ENCODE data around the gene SEPTIN2. TPM values are rescaled to one million over a fixed set of nuclear protein-coding genes. Genes with fewer than 3 reads are reported as not detected.

SEPTIN2 gene
- total RNA-seq, 1 experiment from 2014 or later, result 353 TPM

DNA sequence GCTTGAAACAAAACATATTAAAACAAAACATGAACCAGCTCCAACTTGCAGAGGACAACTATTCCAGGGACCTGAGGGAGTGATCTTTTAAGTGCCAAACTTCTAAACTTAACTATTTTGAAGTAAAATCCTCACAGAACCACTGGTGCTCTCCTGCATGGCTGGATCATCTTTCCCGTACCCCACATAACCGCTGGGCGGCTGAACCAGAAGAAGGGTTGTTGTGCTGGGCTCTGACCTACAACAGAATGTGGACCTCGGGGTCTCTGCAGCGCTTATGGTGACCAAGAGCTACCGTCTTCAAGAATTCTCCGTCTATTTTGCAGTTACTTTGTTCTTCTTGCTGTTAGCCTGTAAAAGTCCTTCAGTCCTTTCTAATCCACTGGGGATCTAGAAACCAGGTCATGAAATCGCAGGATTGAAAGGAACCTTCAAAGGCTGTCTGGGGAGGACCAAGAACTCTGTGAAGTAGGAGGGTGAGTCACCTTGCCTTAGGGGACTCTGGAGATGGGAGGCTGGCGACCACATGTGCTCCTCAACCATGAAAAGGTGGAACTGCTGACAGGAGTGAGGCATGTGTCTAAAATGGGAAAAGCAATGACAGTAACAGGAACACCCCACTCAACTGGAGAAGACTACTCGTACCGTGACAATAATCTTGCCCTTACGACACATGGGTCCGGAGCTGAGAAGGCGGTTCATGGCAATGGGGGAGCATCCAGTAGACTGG, 46.8 kb upstream of the SEPTIN2 start:
- CTCF ChIA-PET, result interaction anchor here (1.2 kb wide), 1 partner anchor 123 kb away, joined by 3 read pairs; no protein-coding TSS in a partner anchor
- no peak overlapping the region for H3K4me3 Mint-ChIP-seq
- ATAC-seq (no peak), DNase-seq (ENCODE audit: low spot score) (no peak)
- no peak for TF ChIP-seq CBFB (CRISPR knock-in tag; IDR thresholded peaks at IDR 0.05; ENCODE audit: low read depth)
- TF ChIP-seq, protein P1, sequence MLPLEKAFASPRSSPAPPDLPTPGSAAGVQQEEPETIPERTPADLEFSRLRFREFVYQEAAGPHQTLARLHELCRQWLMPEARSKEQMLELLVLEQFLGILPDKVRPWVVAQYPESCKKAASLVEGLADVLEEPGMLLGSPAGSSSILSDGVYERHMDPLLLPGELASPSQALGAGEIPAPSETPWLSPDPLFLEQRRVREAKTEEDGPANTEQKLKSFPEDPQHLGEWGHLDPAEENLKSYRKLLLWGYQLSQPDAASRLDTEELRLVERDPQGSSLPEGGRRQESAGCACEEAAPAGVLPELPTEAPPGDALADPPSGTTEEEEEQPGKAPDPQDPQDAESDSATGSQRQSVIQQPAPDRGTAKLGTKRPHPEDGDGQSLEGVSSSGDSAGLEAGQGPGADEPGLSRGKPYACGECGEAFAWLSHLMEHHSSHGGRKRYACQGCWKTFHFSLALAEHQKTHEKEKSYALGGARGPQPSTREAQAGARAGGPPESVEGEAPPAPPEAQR (CRISPR knock-in tag; IDR thresholded peaks at IDR 0.05), result no peak
- TF ChIP-seq NFYB (CRISPR knock-in tag; conservative IDR thresholded peaks at IDR 0.05; ENCODE audit: low read depth), result no peak
- no peak for TF ChIP-seq IRF1 (CRISPR knock-in tag; IDR thresholded peaks at IDR 0.05)
- TF ChIP-seq ELF4 (CRISPR knock-in tag; IDR thresholded peaks at IDR 0.05; ENCODE audit: low read depth), result no peak
- TF ChIP-seq TCF7 (CRISPR knock-in tag; IDR thresholded peaks at IDR 0.05; ENCODE audit: low read depth), result no peak
- TF ChIP-seq, protein P2, sequence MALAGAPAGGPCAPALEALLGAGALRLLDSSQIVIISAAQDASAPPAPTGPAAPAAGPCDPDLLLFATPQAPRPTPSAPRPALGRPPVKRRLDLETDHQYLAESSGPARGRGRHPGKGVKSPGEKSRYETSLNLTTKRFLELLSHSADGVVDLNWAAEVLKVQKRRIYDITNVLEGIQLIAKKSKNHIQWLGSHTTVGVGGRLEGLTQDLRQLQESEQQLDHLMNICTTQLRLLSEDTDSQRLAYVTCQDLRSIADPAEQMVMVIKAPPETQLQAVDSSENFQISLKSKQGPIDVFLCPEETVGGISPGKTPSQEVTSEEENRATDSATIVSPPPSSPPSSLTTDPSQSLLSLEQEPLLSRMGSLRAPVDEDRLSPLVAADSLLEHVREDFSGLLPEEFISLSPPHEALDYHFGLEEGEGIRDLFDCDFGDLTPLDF (CRISPR knock-in tag; IDR thresholded peaks at IDR 0.05), result no peak
- no peak for TF ChIP-seq SMAD3 (CRISPR knock-in tag; IDR thresholded peaks at IDR 0.05; ENCODE audit: borderline replicate concordance)
- TF ChIP-seq KAT7 (CRISPR knock-in tag; IDR thresholded peaks at IDR 0.05; ENCODE audit: borderline replicate concordance), result no peak
- no peak for TF ChIP-seq CREB1 (CRISPR knock-in tag; IDR thresholded peaks at IDR 0.05)
- TF ChIP-seq MYBL2 (CRISPR knock-in tag; IDR thresholded peaks at IDR 0.05), result no peak
- no peak for TF ChIP-seq FOXP1 (CRISPR knock-in tag; IDR thresholded peaks at IDR 0.05; ENCODE audit: borderline replicate concordance)
- TF ChIP-seq ZNF671 (CRISPR knock-in tag; IDR thresholded peaks at IDR 0.05), result no peak
- no peak for TF ChIP-seq OVOL2 (CRISPR knock-in tag; IDR thresholded peaks at IDR 0.05; ENCODE audit: borderline replicate concordance)
- no peak for TF ChIP-seq ZNF396 (CRISPR knock-in tag; IDR thresholded peaks at IDR 0.05; ENCODE audit: borderline replicate concordance)
- TF ChIP-seq, protein P3, sequence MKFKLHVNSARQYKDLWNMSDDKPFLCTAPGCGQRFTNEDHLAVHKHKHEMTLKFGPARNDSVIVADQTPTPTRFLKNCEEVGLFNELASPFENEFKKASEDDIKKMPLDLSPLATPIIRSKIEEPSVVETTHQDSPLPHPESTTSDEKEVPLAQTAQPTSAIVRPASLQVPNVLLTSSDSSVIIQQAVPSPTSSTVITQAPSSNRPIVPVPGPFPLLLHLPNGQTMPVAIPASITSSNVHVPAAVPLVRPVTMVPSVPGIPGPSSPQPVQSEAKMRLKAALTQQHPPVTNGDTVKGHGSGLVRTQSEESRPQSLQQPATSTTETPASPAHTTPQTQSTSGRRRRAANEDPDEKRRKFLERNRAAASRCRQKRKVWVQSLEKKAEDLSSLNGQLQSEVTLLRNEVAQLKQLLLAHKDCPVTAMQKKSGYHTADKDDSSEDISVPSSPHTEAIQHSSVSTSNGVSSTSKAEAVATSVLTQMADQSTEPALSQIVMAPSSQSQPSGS (CRISPR knock-in tag; IDR thresholded peaks at IDR 0.05; ENCODE audit: borderline replicate concordance, low read depth), result no peak
- no peak for TF ChIP-seq ZNF281 (CRISPR knock-in tag; IDR thresholded peaks at IDR 0.05)
- no peak for TF ChIP-seq GRHL2 (CRISPR knock-in tag; IDR thresholded peaks at IDR 0.05; ENCODE audit: insufficient replicate concordance, severe bottlenecking)
- H3K9me3 Mint-ChIP-seq, result no peaks in the 10 kb centered on the region
- peak overlapping the region; percentile 20 for H3K27ac Mint-ChIP-seq
- POLR2A ChIA-PET, result interaction anchor here (0.5 kb wide), 1 partner anchor 430 kb away, joined by 3 read pairs; no protein-coding TSS in a partner anchor
- no peaks in the 10 kb centered on the region for H3K27me3 Mint-ChIP-seq (ENCODE audit: low read depth)
- peaks cover 38% of the 10 kb centered on the region for H3K4me1 Mint-ChIP-seq
- H3K36me3 Mint-ChIP-seq, result peaks cover 29% of the 10 kb centered on the region
